Liver (tissue), 9 donors: Measurements from ENCODE around the gene HRH1. TPM values are rescaled to one million over a fixed set of nuclear protein-coding genes. Genes with fewer than 3 reads are reported as not detected.

Experiments
- DNase-seq: peaks from one replicate; pipeline ENCODE4 v3.0.0-alpha.2; 2017; ENCODE audit warnings: low spot score
- H3K27ac ChIP-seq, 2 donors: one replicate each; pipeline ENCODE4 v1.7.0; 2013; ENCODE audit warnings: inconsistent platforms in 2 of 2, low read length in 2 of 2, control low read depth in 1 of 2, low read depth in 1 of 2, mild to moderate bottlenecking in 1 of 2
- H3K27me3 ChIP-seq, 4 donors: one replicate each; pipeline versions ENCODE4 v1.6.1 to v1.7.0; 2013; ENCODE audit warnings: low read length in 3 of 4, inconsistent platforms in 1 of 4, mild to moderate bottlenecking in 1 of 4, moderate library complexity in 1 of 4; ENCODE audit not compliant: control insufficient read depth in 4 of 4, insufficient read depth in 4 of 4
- H3K36me3 ChIP-seq, 4 donors: one replicate each; pipeline versions ENCODE4 v1.6.1 to v1.7.0; 2013; ENCODE audit warnings: low read length in 3 of 4, mild to moderate bottlenecking in 3 of 4, low read depth in 1 of 4, moderate library complexity in 1 of 4; ENCODE audit not compliant: control insufficient read depth in 4 of 4, insufficient read depth in 3 of 4
- H3K4me1 ChIP-seq, 4 donors: one replicate each; pipeline versions ENCODE4 v1.6.1 to v1.7.0; 2013; ENCODE audit warnings: low read length in 3 of 4, mild to moderate bottlenecking in 3 of 4, moderate library complexity in 1 of 4; ENCODE audit not compliant: control insufficient read depth in 4 of 4, insufficient read depth in 4 of 4
- H3K4me3 ChIP-seq, 3 donors: one replicate each; pipeline versions ENCODE4 v1.6.1 to v1.7.0; 2013; ENCODE audit warnings: low read length in 3 of 3, control low read depth in 1 of 3, low read depth in 1 of 3, mild to moderate bottlenecking in 1 of 3
- H3K9ac ChIP-seq, 2 donors: one replicate each; pipeline ENCODE4 v1.7.0; 2013; ENCODE audit warnings: low read length in 2 of 2, mild to moderate bottlenecking in 2 of 2, moderate library complexity in 2 of 2, control low read depth in 1 of 2, low read depth in 1 of 2
- H3K9me3 ChIP-seq, 4 donors: one replicate each; pipeline versions ENCODE4 v1.6.1 to v1.7.0; 2013; ENCODE audit warnings: low read length in 3 of 4; ENCODE audit not compliant: control insufficient read depth in 4 of 4
- EGR1 ChIP-seq, 2 donors: IDR thresholded peaks; 2 replicates each; pipeline ENCODE4 v1.6.1; 2016 to 2018; ENCODE audit warnings: antibody characterized with exemption in 2 of 2, low read depth in 2 of 2
- FOXA2 ChIP-seq: IDR thresholded peaks from 2 replicates; pipeline ENCODE4 v1.6.1; 2016; ENCODE audit warnings: antibody characterized with exemption
- HNF4A ChIP-seq, 2 donors: conservative IDR thresholded peaks; 2 replicates each; pipeline ENCODE4 v1.6.1; 2016; ENCODE audit warnings: antibody characterized with exemption in 2 of 2, mild to moderate bottlenecking in 2 of 2
- JUND ChIP-seq, 2 donors: IDR thresholded peaks; 2 replicates each; pipeline ENCODE4 v1.6.1; 2016; ENCODE audit warnings: antibody characterized with exemption in 2 of 2
- NR2F2 ChIP-seq: IDR thresholded peaks from 2 replicates; pipeline ENCODE4 v1.6.1; 2016; ENCODE audit warnings: antibody characterized with exemption
- RXRA ChIP-seq, 2 donors: IDR thresholded peaks; 2 replicates each; pipeline ENCODE4 v1.6.1; 2017 to 2018; ENCODE audit warnings: antibody characterized with exemption in 2 of 2, mild to moderate bottlenecking in 1 of 2
- TAF1 ChIP-seq: conservative IDR thresholded peaks from 2 replicates; pipeline ENCODE4 v1.6.1; 2016; ENCODE audit warnings: antibody characterized with exemption, mild to moderate bottlenecking
- YY1 ChIP-seq: IDR thresholded peaks from 2 replicates; pipeline ENCODE4 v1.6.1; 2016; ENCODE audit warnings: antibody characterized with exemption, mild to moderate bottlenecking
- WGBS: extraction: QIAGEN DNeasy Blood & Tissue Kit; methylation state at CpG from one replicate; pipeline ENCODE4 v1.1.7; 2013; 5-methylcytosine and 5-hydroxymethylcytosine counted together
- polyA plus RNA-seq, 2 donors: library from polyadenylated mRNA; stranded (reverse) in 1 of 2; unstranded in 1 of 2; fragments of 200-250 nt in 1 of 2; fragments of >200 nt in 1 of 2; fragmentation: Nextera tagmentation in 1 of 2; extraction: Ambion mirVana in 1 of 2; gene quantifications; one replicate each; pipeline versions ENCODE4 v1.2.1 to v1.2.3, GENCODE V29; 2013 to 2015
- total RNA-seq, 2 donors: library from RNA; depleted of rRNA; stranded (reverse); fragments of >200 nt; gene quantifications; one replicate each; pipeline ENCODE4 v1.2.3, GENCODE V29; 2014
- TF ChIP-seq, protein P1 (sequence below): IDR thresholded peaks from 2 replicates; pipeline ENCODE4 v1.6.1; 2016; ENCODE audit warnings: antibody characterized with exemption, mild to moderate bottlenecking
- TF ChIP-seq, protein P2 (sequence below): IDR thresholded peaks from 2 replicates; pipeline ENCODE4 v1.6.1; 2016; ENCODE audit warnings: antibody characterized with exemption
- TF ChIP-seq, protein P3 (sequence below): IDR thresholded peaks from 2 replicates; pipeline ENCODE4 v1.6.1; 2016; ENCODE audit warnings: antibody characterized with exemption
- TF ChIP-seq, protein P4 (sequence below): fragments of 150-350 bp; IDR thresholded peaks from 2 replicates; pipeline ENCODE4 v1.5.1; 2017; ENCODE audit warnings: improper control_type of control experiment, low read depth, low read length; ENCODE audit not compliant: missing input control
- TF ChIP-seq, protein P5 (sequence below): IDR thresholded peaks from 2 replicates; pipeline ENCODE4 v1.6.1; 2016; ENCODE audit warnings: antibody characterized with exemption
- donor health status: healthy.
- donor health status: healthy.
- donor health status: healthy.
- donor health status: healthy.
- donor health status: healthy.

The HRH1 gene
- total and polyA plus RNA-seq, 4 donors = 0.07 to 1.3 (median 0.31) TPM

- TF ChIP-seq, protein P1, sequence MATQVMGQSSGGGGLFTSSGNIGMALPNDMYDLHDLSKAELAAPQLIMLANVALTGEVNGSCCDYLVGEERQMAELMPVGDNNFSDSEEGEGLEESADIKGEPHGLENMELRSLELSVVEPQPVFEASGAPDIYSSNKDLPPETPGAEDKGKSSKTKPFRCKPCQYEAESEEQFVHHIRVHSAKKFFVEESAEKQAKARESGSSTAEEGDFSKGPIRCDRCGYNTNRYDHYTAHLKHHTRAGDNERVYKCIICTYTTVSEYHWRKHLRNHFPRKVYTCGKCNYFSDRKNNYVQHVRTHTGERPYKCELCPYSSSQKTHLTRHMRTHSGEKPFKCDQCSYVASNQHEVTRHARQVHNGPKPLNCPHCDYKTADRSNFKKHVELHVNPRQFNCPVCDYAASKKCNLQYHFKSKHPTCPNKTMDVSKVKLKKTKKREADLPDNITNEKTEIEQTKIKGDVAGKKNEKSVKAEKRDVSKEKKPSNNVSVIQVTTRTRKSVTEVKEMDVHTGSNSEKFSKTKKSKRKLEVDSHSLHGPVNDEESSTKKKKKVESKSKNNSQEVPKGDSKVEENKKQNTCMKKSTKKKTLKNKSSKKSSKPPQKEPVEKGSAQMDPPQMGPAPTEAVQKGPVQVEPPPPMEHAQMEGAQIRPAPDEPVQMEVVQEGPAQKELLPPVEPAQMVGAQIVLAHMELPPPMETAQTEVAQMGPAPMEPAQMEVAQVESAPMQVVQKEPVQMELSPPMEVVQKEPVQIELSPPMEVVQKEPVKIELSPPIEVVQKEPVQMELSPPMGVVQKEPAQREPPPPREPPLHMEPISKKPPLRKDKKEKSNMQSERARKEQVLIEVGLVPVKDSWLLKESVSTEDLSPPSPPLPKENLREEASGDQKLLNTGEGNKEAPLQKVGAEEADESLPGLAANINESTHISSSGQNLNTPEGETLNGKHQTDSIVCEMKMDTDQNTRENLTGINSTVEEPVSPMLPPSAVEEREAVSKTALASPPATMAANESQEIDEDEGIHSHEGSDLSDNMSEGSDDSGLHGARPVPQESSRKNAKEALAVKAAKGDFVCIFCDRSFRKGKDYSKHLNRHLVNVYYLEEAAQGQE = no peak
- TF ChIP-seq, protein P2, sequence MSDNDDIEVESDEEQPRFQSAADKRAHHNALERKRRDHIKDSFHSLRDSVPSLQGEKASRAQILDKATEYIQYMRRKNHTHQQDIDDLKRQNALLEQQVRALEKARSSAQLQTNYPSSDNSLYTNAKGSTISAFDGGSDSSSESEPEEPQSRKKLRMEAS = no peak
- TF ChIP-seq FOXA2 (no peak), EGR1 (IDR thresholded peaks at IDR 0.05; ENCODE audit: low read depth in 2 of 2) (no peak)
- TF ChIP-seq, protein P3, sequence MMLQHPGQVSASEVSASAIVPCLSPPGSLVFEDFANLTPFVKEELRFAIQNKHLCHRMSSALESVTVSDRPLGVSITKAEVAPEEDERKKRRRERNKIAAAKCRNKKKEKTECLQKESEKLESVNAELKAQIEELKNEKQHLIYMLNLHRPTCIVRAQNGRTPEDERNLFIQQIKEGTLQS = no peak
Observed at GRCh38 chr3:11167590-11167989, 13.3 kb downstream of the HRH1 start (continued).

DNA sequence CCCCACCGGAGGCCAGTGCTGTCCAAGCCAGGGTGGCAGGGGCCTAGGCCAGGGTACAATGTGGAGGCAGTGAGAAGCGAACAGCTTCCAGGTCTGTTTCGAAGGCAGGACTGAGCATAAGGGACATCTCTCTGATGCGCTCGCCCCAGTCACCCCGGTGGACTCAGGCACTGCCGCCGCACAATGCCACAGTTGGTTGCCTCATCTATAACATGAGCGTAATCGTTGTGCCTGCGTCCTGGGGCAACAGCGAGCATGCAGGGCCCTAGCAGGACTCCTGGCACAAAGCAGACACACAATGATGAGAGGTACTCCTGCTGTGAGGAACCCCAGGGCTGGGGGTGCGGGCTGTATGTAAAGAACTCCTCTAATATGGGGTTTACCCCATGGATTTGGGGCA, 14.1 kb downstream of the HRH1 start:
- Histone ChIP-seq H3K9me3 (no peaks in the 10 kb centered on the region), H3K36me3 (no peaks in the 10 kb centered on the region), H3K9ac (no peak overlapping the region), H3K4me3 (no peak overlapping the region), H3K27me3 (no peaks in the 10 kb centered on the region), H3K4me1 (no peaks in the 10 kb centered on the region), H3K27ac (no peak overlapping the region)
- DNase-seq = no peak
- TF ChIP-seq TAF1 (no peak), YY1 (no peak), JUND (IDR thresholded peaks at IDR 0.05) (no peak), HNF4A (conservative IDR thresholded peaks at IDR 0.05) (no peak), NR2F2 (no peak), RXRA (IDR thresholded peaks at IDR 0.05) (no peak)
- TF ChIP-seq, protein P4, sequence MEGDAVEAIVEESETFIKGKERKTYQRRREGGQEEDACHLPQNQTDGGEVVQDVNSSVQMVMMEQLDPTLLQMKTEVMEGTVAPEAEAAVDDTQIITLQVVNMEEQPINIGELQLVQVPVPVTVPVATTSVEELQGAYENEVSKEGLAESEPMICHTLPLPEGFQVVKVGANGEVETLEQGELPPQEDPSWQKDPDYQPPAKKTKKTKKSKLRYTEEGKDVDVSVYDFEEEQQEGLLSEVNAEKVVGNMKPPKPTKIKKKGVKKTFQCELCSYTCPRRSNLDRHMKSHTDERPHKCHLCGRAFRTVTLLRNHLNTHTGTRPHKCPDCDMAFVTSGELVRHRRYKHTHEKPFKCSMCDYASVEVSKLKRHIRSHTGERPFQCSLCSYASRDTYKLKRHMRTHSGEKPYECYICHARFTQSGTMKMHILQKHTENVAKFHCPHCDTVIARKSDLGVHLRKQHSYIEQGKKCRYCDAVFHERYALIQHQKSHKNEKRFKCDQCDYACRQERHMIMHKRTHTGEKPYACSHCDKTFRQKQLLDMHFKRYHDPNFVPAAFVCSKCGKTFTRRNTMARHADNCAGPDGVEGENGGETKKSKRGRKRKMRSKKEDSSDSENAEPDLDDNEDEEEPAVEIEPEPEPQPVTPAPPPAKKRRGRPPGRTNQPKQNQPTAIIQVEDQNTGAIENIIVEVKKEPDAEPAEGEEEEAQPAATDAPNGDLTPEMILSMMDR = no peak
- TF ChIP-seq, protein P5, sequence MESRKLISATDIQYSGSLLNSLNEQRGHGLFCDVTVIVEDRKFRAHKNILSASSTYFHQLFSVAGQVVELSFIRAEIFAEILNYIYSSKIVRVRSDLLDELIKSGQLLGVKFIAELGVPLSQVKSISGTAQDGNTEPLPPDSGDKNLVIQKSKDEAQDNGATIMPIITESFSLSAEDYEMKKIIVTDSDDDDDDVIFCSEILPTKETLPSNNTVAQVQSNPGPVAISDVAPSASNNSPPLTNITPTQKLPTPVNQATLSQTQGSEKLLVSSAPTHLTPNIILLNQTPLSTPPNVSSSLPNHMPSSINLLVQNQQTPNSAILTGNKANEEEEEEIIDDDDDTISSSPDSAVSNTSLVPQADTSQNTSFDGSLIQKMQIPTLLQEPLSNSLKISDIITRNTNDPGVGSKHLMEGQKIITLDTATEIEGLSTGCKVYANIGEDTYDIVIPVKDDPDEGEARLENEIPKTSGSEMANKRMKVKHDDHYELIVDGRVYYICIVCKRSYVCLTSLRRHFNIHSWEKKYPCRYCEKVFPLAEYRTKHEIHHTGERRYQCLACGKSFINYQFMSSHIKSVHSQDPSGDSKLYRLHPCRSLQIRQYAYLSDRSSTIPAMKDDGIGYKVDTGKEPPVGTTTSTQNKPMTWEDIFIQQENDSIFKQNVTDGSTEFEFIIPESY = no peak
- TF ChIP-seq, protein P1 = no peak
- 94% methylated on average over 13 of the region's 13 CpGs for WGBS
